HEK293 (cell line): ENCODE measurements around the gene NID1.

Experiments used
- CTCF ChIA-PET: fragments of 350-600 bp; formaldehyde crosslinking; extraction: SDS; loops from one replicate; lab custom pipeline; 2021; ENCODE audit warnings: antibody characterized with exemption; lab: Yijun Ruan, JAX
- POLR2A ChIA-PET: fragments of 300-600 bp; formaldehyde crosslinking; extraction: SDS; loops from one replicate; lab custom pipeline; 2020; ENCODE audit warnings: antibody characterized with exemption, inconsistent platforms; lab: Yijun Ruan, JAX
- H3K27ac ChIP-seq: fragments of 200-500 bp; sonication (Bioruptor generic); 2 replicates; pipeline ENCODE4 v1.5.1; 2014; ENCODE audit warnings: low read depth, low read length, control low read depth, inconsistent platforms; ENCODE audit errors: extremely low read depth
- H3K36me3 ChIP-seq, 2 experiments: fragments of 200-500 bp in 1 of 2; sonication (Bioruptor generic) in 1 of 2; 1 replicate in 1 of 2; 2 replicates in 1 of 2; pipeline ENCODE4 v1.5.1; 2014 to 2017; ENCODE audit warnings: inconsistent platforms in 2 of 2, low read length in 2 of 2; ENCODE audit not compliant: control insufficient read depth in 2 of 2, insufficient read depth in 1 of 2
- H3K4me1 ChIP-seq: fragments of 200-500 bp; sonication (Bioruptor generic); 2 replicates; pipeline ENCODE4 v1.5.1; 2014; ENCODE audit warnings: mild to moderate bottlenecking, low read length, inconsistent platforms; ENCODE audit not compliant: control insufficient read depth, insufficient read depth
- H3K4me3 ChIP-seq: 2 replicates; pipeline ENCODE4 v1.5.1; 2011; ENCODE audit warnings: low read depth, mild to moderate bottlenecking, control low read depth, low read length, moderate library complexity
- H3K9me3 ChIP-seq: fragments of 200-500 bp; sonication (Bioruptor generic); 2 replicates; pipeline ENCODE4 v1.5.1; 2014; ENCODE audit warnings: low read depth, low read length, inconsistent platforms; ENCODE audit not compliant: control insufficient read depth, insufficient read depth
- HOXA7 ChIP-seq: sonication (generic); formaldehyde crosslinking; IDR thresholded peaks from 2 replicates; pipeline ENCODE4 v1.8.1; 2022; ENCODE audit warnings: missing genetic modification reagents, borderline replicate concordance
- PRDM1 ChIP-seq: fragments of 450-650 bp; formaldehyde crosslinking; IDR thresholded peaks from 2 replicates; pipeline ENCODE4; 2016; ENCODE audit warnings: missing biosample characterization, missing genetic modification characterization
- PRDM10 ChIP-seq: fragments of 450-650 bp; formaldehyde crosslinking; IDR thresholded peaks from 2 replicates; pipeline ENCODE4 v1.5.1; 2016; ENCODE audit warnings: missing biosample characterization, missing genetic modification characterization
- RBAK ChIP-seq: fragments of 450-650 bp; formaldehyde crosslinking; IDR thresholded peaks from 2 replicates; pipeline ENCODE4 v1.5.1; 2016; ENCODE audit warnings: missing biosample characterization, missing genetic modification characterization
- TCF7L2 ChIP-seq: IDR thresholded peaks from 2 replicates; pipeline ENCODE4 v1.6.1; 2011; ENCODE audit warnings: low read depth, mild to moderate bottlenecking, inconsistent platforms, low read length, moderate library complexity, borderline replicate concordance
- ZBTB48 ChIP-seq: fragments of 450-650 bp; formaldehyde crosslinking; IDR thresholded peaks from 2 replicates; pipeline ENCODE4 v1.5.1; 2016; ENCODE audit warnings: missing biosample characterization, missing genetic modification characterization
- ZFP37 ChIP-seq: fragments of 450-650 bp; formaldehyde crosslinking; IDR thresholded peaks from 2 replicates; pipeline ENCODE4 v1.5.1; 2016; ENCODE audit warnings: missing biosample characterization, missing genetic modification characterization
- ZNF10 ChIP-seq: fragments of 450-650 bp; formaldehyde crosslinking; IDR thresholded peaks from 2 replicates; pipeline ENCODE4 v1.5.1; 2017; ENCODE audit warnings: missing biosample characterization, missing genetic modification characterization
- ZNF23 ChIP-seq: fragments of 450-650 bp; formaldehyde crosslinking; IDR thresholded peaks from 2 replicates; pipeline ENCODE4 v1.5.1; 2016; ENCODE audit warnings: missing biosample characterization, missing genetic modification characterization, borderline replicate concordance
- ZNF280C ChIP-seq: fragments of 450-650 bp; formaldehyde crosslinking; IDR thresholded peaks from 2 replicates; pipeline ENCODE4 v1.5.1; 2016; ENCODE audit warnings: missing biosample characterization, missing genetic modification characterization
- ZNF404 ChIP-seq: fragments of 450-650 bp; formaldehyde crosslinking; IDR thresholded peaks from 2 replicates; pipeline ENCODE4 v1.5.1; 2017; ENCODE audit warnings: missing biosample characterization, missing genetic modification characterization
- ZNF48 ChIP-seq: fragments of 450-650 bp; formaldehyde crosslinking; IDR thresholded peaks from 2 replicates; pipeline ENCODE4 v1.5.1; 2016; ENCODE audit warnings: missing biosample characterization, missing genetic modification characterization
- ZNF513 ChIP-seq: fragments of 450-650 bp; IDR thresholded peaks from 2 replicates; pipeline ENCODE4 v1.5.1; 2018; ENCODE audit warnings: missing biosample characterization, missing genetic modification characterization
- ZSCAN30 ChIP-seq: fragments of 450-650 bp; IDR thresholded peaks from 2 replicates; pipeline ENCODE4 v1.5.1; 2018; ENCODE audit warnings: missing biosample characterization, mild to moderate bottlenecking, missing genetic modification characterization, moderate library complexity

NID1 gene

GRCh38 chr1:235997931-235998330 is 67.0 kb downstream of the NID1 start:
- Histone ChIP-seq H3K27ac (no peak overlapping the region), H3K4me3 (no peak overlapping the region), H3K9me3 (no peaks in the 10 kb centered on the region), H3K4me1 (no peaks in the 10 kb centered on the region), H3K36me3 (peaks cover 3 to 27% of the 10 kb centered on the region in 2 experiments; a peak in 2 of 3 replicates)
- no peak for TF ChIP-seq ZSCAN30 (tag by site-specific recombination)
- no peak for TF ChIP-seq ZBTB48 (tag by site-specific recombination)
- TF ChIP-seq ZNF48 (tag by site-specific recombination), result no peak
- TF ChIP-seq PRDM10 (tag by site-specific recombination), result no peak
- no peak for TF ChIP-seq ZNF10 (tag by site-specific recombination)
- TF ChIP-seq ZNF513 (tag by site-specific recombination), result no peak
- TF ChIP-seq RBAK (tag by site-specific recombination), result no peak
- no peak for TF ChIP-seq ZNF280C (tag by site-specific recombination)
- TF ChIP-seq PRDM1 (tag by site-specific recombination), result no peak
- TF ChIP-seq ZNF404 (tag by site-specific recombination), result no peak
- no peak for TF ChIP-seq ZNF23 (tag by site-specific recombination)
- TF ChIP-seq ZFP37, result no peak
- ChIA-PET POLR2A (no interaction called here), CTCF (no interaction called here)

GRCh38 chr1:235997049-235997448 is 67.8 kb downstream of the NID1 start:
- H3K9me3 ChIP-seq, result no peaks in the 10 kb centered on the region
- no peak overlapping the region for H3K4me3 ChIP-seq
- ChIA-PET CTCF (no interaction called here), POLR2A (no interaction called here)
- TF ChIP-seq HOXA7 (CRISPR knock-in tag), result no peak
- TF ChIP-seq TCF7L2, result no peak
- peaks cover 3 to 33% of the 10 kb centered on the region in 2 experiments; a peak in 2 of 3 replicates for H3K36me3 ChIP-seq
- H3K4me1 ChIP-seq, result no peaks in the 10 kb centered on the region
- H3K27ac ChIP-seq, result no peak overlapping the region
